Measurements from ENCODE around the gene DNAJC7.

Gene DNAJC7

GRCh38 chr17:41974658-41975057, 42.6 kb downstream of the DNAJC7 start:
- DNase-seq: no peak

- no peak for DNase-seq
These were observed 43.2 kb downstream of the DNAJC7 start for GRCh38 chr17:41974031-41974430.

- DNase-seq: no peak
These were observed 43.8 kb downstream of the DNAJC7 start for GRCh38 chr17:41973408-41973811.

GRCh38 chr17:41972571-41973407, 44.5 kb downstream of the DNAJC7 start:
- DNase-seq: no peak

GRCh38 chr17:41971721-41972523, 45.3 kb downstream of the DNAJC7 start:
- no peak for DNase-seq

- DNase-seq: no peak
These were observed 46.3 kb downstream of the DNAJC7 start for GRCh38 chr17:41970901-41971331.

GRCh38 chr17:41968676-41969075, 48.6 kb downstream of the DNAJC7 start:
- no peak for DNase-seq

GRCh38 chr17:41967921-41968578, 49.2 kb downstream of the DNAJC7 start:
- DNase-seq: no peak

- peak; percentile 9 for DNase-seq
These were observed 49.9 kb downstream of the DNAJC7 start for GRCh38 chr17:41967141-41967920.

GRCh38 chr17:41966463-41967140, 50.6 kb downstream of the DNAJC7 start, which contains the start of gene CNP:
Gene CNP (plus strand): TSS chr17:41966795. CDS start chr17:41966885, 90 bp downstream.
- peak; percentile 70 for DNase-seq

- DNase-seq: peak; percentile 94
These were observed 51.4 kb downstream of the DNAJC7 start for GRCh38 chr17:41965694-41966462.

- DNase-seq: peak; percentile 31
These were observed 54.3 kb downstream of the DNAJC7 start for GRCh38 chr17:41962768-41963434.

GRCh38 chr17:41962111-41962510, 55.1 kb downstream of the DNAJC7 start:
- DNase-seq: no peak

GRCh38 chr17:41959336-41960095, 57.7 kb downstream of the DNAJC7 start:
- DNase-seq: peak; percentile 18

GRCh38 chr17:41959030-41959335, 58.3 kb downstream of the DNAJC7 start:
- no peak for DNase-seq

- no peak for DNase-seq
These were observed 59.3 kb downstream of the DNAJC7 start for GRCh38 chr17:41957869-41958439.

- no peak for DNase-seq
These were observed 60.0 kb downstream of the DNAJC7 start for GRCh38 chr17:41957031-41957868.

- DNase-seq: no peak
These were observed 60.7 kb downstream of the DNAJC7 start for GRCh38 chr17:41956522-41956921.

All from DMS79 treated with DMSO at 0.1 percent for 48 hours (cell line).